DMS 273 (cell line): ENCODE measurements around the gene RABGAP1.
A peak's percentile ranks its signal among the peaks of the same experiment; 100 is the strongest.

Source experiments
- DNase-seq: peaks from one replicate; lab custom pipeline; 2025; ENCODE audit not compliant: unreplicated experiment; lab: John Stamatoyannopoulos, UW

The RABGAP1 gene

DNA sequence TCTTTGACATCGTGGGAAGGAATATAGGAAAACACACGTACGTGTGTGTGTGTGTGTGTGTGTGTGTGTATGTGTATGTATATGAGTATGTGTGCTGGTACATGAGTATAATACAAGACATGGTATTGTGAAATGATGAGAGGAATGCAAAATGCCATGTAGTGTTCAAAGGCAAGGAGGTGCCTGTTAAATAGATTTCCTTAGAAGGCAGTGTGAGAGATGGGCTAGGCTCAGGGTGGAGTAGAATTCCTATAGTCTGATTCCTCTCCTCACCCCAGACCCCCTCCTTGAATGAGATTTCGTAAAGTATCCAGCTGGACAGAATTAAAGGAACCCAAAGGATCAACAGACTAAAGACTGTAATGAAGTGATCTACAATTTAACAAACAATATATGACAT is 103.8 kb downstream of the RABGAP1 start:
- no peak for DNase-seq

DNA sequence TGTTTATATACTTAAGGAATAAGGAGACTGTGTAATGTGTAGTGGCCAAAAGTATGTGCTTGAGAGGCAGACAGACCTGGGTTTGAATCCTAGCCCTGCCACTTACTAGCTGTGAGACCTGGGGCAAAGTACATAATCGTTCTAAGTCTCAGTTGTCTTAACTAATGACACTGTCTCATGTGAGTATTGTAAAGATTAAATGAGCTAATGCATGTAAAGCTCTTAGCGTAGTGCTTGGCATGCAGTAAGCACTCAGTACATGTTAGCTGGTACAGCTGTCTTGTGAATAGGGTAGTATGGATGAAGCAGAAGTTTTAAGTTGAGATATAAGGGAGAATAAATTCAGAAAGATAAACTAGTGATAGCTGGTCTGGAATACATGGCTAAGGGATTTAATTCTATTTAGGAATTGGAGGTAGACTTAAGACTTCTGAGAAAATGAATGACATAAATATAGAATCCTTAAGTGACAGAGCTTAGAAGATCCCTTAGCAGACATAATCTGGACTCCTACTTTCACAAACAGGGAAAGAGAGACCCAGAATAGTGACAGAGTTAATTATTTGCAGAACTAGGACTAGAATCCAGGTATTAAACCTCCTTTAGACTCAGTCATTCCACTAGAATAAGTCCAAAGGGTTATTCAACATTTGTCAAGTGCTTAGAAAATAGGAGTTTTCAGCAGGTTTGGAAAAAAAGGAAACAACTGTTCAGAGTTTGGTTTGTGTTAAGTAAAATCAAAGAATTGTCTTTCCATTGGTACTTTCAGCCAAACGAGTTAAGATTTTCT is 105.8 kb downstream of the RABGAP1 start:
- no peak for DNase-seq

DNA sequence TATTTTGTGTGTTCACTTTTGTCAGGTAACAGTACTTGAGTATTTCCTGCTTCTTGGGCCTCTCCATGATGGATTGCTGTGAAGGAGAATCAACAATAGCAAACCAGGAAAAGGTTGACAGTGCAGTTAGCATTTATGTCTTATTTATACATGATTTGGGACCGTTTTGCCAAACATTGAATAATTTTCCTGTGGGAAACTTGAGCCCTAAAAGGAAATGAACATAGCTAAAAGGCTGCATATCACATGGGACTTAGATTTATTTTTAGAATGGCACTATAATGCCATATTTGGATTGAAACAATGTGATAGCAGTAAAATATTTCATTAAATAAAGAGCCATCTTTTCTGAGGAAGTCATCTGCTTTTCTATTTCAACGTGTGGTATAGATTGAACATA is 107.9 kb downstream of the RABGAP1 start:
- no peak for DNase-seq

DNA sequence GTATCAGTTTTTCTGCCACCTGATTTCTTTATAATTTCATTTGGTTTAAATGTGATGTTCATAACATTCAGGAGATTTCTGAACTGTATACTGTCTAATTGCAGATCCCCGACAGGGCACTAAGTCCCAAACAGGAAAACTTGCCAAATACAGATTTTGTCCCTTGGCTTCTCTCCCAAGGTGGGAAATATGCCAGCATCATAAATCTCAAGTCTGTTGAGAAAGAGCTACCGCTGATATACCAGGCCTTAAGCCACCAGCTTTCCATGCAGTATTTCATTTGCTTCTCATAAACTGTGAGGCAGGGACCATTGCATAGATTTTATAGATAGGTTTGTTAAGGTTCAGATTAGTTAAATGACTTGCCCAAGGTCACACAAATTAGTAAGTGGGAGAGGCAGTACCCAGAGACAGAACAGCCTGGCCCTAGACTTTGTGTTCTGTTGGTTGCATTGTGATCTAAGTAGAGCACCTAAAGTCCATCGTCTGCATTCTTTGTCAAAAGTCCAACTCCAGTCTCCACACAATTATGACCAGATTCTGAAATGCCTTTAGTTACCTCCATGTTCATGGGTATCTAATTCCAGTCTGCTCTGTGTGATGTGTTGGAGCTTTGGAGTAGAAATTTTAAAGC is 108.9 kb downstream of the RABGAP1 start:
- peak; percentile 86 for DNase-seq

DNA sequence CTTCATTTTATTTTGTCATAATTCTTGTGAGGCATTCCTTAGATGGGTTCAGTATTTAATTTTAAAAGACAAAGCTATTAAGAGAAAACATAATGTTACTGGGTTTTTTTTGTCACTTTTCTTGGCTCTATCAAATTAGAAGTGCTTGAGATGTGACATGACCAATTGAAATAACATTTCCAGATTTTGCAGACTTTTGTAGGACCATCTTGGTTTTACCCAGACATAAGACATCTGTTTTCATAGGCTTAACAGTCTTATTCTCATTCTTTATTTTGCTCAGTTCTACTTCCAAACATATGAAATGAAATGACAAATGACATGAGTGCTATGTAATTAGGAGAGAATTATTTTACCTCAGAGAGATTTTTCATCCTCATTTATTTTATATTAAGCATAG is 112.2 kb downstream of the RABGAP1 start:
- DNase-seq: no peak

DNA sequence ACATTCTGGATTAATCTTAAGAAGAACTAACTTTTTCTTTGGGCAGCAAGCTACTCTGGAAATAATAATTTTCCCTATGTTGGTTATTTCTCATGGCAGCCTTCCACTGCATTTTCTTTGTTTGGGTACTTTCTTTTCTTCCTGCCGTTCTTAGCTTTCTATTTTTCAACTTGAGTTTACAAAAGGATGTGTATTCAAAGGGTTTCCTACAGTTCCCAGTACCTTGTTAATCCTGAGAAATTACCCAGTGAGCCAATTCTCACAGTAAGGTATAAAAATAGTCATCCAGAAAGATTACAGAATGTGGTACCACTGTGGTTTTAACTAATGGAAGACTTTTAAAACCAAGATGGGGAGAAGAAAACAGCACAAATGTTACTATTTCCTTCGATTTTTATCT is 112.9 kb downstream of the RABGAP1 start:
- DNase-seq: no peak

DNA sequence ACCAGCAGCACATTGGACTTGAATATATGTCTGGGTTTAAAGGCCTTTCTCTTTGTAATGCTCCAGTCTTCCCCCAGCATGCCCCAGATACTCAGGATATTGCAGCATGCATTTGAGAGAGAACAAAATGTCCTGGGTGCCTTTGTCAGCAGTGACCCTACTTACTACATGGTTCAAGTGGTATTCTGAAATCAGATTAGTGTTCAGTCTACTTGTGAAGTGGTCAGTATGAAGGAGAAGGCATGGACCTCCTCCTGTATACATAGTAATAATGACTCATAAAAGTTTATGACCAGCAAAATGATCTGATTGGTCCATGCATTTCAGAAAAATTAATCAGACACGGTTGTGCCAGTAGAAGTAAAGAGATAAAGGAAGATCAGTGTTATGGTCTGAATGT is 118.0 kb downstream of the RABGAP1 start:
- DNase-seq: no peak

DNA sequence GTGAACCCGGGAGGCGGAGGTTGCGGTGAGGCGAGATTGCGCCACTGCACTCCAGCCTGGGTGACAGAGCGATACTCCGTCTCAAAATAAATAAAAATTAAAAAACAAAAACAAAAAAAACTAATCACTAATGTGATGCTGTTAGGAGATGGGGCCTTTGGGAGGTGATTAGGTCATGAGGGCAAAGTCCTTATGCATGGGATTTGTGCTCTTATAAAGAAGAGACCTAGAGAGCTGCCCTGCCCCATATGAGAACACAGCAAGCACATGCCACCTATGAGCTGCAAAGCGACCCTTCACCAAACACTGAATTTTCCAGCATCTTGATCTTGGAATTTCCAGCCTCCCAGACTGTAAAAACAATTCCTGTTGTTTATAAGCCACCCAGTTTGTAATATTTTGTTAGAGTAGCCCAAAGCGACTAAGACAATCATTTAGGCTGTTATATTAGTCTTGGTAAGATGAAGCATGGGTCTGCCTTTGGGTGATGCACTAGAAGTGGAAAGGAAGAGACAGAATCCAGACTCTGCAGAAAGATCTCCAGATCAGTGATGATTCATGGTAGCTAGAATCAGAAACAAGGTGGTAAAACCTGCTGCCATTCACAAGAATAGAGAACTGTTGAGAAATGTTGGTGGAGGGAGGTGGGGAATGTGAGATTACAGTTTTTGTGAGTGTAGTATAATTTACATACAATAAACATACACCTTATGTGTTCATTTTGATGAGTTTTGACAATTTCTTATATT is 118.8 kb downstream of the RABGAP1 start:
- no peak for DNase-seq

DNA sequence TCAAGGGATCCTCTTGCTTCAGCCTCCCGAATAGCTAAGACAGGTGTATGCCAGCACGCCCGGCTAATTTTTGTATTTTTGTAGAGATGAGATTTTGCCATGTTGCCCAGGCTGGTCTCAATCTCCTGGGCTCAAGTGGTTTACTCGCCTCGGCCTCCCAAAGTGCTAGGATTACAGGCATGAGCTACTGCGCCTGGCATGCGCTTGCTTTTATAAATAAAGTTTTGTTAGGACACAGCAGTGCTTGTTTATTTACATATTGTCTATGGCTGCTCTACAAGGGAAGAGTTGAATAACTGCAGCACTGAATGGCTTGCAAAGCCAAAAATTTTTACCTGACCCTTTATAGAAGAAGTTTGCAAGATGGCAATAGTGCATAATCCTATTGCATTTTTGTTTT is 120.4 kb downstream of the RABGAP1 start:
- no peak for DNase-seq

DNA sequence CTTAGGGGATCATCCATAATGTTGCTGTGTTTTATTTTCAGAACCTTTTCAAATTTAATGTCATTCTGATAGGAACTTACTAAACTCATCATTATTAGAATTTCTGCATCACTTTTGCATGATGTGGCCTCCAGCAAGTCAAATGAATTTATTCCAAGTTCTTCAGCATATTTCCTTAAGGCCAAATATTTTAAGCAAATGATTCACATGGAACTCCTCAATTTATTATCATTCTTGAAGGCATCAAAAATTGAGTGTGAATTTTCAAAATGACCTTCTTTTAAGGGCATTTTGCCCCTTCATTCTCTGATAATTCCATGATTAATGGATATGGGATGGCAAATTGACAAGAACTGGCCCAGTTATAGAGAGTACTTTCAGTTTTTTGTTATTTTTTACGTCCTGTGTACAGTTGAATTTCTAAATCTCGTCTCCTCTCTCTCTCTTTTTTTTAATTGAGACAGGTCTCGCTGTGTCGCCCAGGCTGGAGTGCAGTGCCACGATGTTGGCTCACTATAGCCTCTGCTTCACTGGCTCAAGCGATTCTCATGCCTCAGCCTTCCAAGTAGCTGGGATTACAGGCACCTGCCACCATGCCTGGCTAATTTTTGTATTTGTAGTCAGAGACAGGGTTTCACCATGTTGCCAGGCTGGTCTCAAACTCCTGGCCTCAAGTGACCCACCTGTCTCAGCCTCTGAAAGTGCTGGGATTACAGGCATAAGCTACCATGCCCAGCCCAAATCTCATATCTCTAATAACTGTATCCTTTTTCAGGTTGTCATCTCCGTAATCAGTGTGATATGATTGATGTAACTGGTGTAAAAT is 121.7 kb downstream of the RABGAP1 start:
- no peak for DNase-seq

DNA sequence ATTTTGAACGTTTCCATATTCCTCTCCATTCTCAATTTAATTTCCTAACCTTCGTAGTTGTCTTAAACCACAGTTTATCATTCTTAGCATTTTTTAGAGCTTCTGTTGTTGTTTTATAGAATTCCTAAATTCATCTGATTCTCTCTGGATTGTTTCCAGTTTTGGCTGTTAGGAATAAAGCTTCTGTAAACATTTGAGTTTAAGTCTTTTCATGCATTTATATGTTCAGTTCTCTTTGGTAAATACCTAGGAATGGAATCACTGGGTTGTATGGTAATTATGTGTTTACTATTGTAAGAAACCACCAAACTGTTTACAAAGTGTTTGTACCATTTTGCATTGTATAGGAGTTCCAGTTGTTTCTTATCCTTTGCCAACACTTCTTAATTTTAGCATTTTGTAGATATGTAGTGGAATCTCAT is 122.4 kb downstream of the RABGAP1 start:
- DNase-seq: no peak

DNA sequence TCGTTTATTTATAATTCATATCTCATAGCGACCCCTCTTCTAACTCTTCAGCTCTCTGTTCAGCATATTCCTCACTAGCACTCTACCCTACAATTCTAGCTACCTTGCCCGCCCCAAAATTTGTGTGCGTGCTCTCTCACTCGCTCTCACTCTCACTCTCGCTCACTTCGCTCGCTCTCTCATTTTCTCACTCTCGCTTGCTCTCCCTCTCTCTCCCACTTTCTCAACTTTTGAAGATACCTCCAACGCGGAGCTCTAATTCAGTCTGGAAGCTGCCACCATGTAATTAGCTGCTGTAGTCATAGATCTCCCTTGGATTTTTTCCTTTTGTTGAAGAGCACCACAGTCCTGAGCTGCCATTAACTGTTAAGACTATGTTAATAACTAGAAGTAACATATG is 123.1 kb downstream of the RABGAP1 start:
- DNase-seq: no peak

DNA sequence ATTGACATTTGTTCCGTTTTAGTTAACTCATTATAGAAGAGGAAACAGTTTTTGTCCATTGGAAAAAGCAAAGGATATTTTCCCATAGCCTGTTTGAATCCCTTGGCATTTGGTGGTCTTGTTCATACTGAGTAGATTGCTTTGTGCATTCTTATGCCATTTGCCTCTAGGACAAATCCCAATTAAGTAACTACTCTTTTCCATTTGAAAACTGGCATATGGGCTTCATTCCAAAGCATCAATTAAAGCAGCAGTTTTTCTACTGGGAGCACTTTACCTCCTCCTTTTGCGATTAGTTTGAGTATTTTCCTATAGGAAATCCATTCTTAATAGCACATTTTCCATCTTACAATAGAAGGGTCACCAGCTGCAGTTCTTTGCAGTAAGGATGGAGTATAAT is 123.9 kb downstream of the RABGAP1 start:
- DNase-seq: no peak

DNA sequence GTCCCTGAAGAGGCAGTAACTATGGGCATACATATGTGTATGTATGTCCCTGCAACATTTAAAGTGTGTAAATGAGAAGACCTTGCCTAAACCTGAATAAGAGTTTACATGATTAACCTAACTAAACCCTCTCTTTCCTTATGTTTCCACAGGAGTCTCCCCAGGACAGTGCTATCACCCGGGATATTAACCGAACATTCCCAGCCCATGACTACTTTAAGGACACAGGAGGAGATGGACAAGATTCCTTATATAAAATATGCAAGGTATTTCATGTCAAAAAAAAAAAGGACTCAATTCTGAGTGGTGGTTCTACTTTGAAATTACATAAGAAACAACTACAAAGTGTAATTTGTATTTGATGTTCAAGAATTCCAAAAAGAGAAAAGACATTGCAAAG is 124.4 kb downstream of the RABGAP1 start:
- no peak for DNase-seq

DNA sequence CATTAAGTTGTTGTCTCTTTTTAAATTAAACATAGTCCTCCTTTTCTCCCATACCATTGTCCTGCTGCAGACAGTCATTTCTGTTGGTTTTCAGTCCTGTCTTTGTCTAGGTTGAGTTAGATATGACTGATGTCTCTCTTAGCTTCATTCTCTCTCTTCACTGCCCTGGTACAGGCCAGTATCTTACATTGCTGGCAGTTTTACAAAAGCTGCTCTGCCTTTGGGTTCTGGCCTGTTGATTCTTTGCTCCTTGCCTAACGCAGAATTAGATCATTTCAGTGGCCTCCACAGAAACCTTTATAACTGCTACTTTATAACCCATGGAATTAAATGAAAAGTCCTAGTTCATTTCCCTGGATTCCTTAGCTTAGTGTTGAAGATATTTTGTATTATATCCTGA is 126.3 kb downstream of the RABGAP1 start:
- DNase-seq: no peak

DNA sequence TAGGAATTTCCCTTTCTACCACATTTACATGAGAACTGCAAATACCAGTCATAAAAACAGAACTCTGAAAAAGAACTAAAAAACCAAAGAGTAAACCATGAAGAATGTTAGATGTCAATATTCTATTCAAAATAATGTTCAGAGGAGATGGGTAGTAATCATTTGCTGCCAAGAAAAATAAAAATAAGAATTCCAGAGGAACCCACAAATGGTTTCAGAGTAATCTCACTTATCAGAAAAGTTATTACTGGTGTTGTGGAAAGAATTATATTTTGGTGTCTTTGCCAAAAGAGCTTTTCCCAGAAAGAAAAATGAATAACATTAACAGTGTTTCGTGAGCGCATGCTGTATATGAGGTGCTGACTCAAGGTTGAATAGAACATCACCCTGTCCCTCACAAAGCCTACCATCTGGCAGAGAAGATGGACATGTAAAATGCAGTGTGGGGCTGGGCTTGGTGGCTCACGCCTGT is 128.2 kb downstream of the RABGAP1 start:
- DNase-seq: no peak

DNA sequence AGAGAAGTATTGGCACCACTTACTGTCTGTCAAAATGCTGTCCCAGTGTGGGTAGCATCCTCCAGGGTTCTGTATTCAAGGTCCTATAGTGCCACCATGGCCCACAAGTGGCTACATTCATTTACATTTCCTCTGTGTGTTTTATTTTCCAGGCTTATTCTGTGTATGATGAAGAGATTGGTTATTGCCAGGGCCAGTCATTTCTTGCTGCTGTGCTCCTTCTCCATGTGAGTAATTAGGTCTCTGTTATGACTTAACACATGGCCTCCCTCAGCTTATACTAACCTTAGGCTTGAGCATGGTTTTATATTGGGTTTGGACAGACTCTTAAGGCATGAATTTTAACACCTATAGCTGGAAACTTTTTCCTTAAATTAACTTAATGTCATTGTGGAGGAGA is 129.4 kb downstream of the RABGAP1 start:
- DNase-seq: no peak

DNA sequence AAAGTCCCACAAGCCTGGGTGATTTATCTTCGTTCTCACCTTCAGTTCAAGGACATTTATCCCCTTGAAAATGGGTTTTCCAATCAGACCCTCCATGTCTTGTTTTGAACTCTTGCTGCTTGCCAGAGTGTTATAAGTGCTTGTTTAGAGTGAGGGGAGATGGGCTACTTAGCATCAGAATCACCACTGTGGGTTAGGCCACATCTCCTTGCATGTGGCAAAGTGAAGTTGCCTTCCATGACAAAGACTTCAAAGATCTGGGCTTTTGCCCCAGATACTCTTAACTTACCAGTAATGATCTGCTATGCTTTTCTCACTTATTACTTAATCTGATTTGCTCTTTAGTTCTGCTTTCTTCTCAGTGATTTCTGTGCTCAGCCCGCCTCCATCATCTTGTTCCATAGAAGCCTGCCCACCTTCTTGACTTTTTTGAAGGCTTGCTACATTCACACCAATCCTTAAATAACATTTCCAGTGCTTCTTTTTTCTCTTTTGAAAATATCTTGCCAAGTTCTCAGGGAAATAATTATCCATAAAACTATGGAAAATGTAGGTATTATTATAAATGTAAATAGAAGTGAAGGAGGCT is 131.7 kb downstream of the RABGAP1 start:
- no peak for DNase-seq

DNA sequence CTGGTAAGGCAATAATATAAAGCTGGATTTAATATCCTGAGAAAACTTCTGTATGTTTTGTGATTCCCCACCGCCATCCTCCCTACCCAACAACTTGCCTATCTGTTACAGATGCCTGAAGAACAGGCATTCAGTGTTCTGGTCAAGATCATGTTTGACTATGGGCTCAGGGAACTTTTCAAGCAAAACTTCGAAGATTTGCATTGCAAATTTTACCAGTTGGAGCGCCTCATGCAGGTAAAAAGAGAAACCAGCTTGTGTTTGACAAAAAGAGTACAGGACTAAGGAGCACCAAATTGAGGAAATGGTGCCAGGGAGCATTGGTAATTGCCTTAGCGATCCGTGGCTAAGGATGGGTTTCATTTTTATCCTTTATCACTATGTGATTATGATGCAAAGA is 132.6 kb downstream of the RABGAP1 start:
- no peak for DNase-seq

DNA sequence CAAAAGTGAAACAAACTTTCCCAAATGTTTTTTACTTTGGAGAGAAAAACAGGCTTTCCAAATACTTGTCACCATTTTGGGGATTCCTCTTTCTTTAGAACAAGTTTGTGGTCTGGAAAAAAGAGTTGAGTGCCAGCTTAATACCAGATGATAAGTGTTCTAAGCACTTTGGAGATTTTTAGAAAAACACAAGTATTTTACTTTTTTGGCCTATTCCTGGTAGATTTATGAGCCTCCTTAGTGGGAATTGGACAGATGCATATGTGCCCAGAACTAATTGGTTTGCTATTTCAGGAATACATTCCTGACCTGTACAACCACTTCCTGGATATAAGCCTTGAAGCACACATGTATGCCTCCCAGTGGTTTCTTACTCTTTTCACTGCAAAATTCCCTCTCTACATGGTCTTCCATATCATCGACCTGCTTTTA is 133.2 kb downstream of the RABGAP1 start:
- DNase-seq: no peak

DNA sequence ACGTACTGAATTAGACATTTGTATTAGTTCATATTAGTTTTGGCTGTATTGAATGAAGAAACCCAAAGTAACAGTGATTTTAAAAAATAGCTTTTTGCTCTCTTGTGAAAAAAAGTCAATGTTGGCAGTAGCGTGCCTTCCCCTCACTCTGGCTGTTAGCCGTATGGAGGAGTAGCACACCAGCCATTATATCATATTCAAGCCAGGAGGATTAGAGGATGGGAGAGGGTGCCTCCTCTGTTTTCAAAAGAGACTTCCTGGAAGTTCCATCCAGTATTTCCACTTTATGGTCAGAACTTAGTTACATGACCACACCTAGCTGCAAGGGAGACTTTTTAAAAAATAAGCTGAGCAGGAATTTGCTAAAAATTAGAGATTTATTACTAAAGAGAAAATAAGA is 133.8 kb downstream of the RABGAP1 start:
- no peak for DNase-seq
